Measurements from ENCODE around the gene HNRNPF. TPM values are rescaled to one million over a fixed set of nuclear protein-coding genes. Genes with fewer than 3 reads are reported as not detected.
"Not testable (repeated sequence)": the region's sequence is repeated elsewhere in the genome, so short reads cannot be mapped to it uniquely, and the experiment has no call there.

The HNRNPF gene
- total RNA-seq, 1 experiment from 2014 or later, result 237 TPM

GRCh38 chr10:43350686-43351085, 58.3 kb downstream of the HNRNPF start:
- H3K9me3 ChIP-seq (replicated peaks), result no peaks in the 10 kb centered on the region
- no peaks in the 10 kb centered on the region for H3K36me3 ChIP-seq
- no peak for DNase-seq (ENCODE audit: low read depth in 1 of 2, low spot score in 2 of 2)
- H3K27me3 ChIP-seq (replicated peaks), result 0 out of 2 replicates have a peak, but pooled peaks cover 5% of the 10 kb centered on the region
- no peaks in the 10 kb centered on the region for H3K4me1 ChIP-seq (replicated peaks)
- no peak overlapping the region for H3K27ac ChIP-seq
- H3K4me3 ChIP-seq, result no peak overlapping the region

DNA sequence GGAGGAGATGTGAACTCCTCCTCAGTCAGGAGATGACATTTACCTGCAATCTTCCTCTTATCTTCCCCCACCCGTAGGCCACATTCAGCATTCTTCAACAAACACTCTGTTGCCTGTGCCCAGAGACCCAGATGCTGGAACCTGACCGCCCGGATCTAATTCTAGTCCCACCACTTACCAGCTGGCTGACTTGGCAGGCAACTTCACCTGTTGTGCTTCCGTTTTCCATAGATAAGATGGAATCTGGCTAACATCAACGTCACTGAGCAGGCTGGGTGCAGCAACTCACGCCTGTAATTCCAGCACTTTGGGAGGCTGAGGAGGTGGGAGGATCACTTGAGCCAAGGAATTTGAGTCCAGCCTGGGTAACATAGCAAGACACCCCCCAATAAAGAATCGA, 58.8 kb downstream of the HNRNPF start:
- H3K27ac ChIP-seq, result no peak overlapping the region
- DNase-seq (ENCODE audit: low read depth in 1 of 2, low spot score in 2 of 2), result no peak
- H3K27me3 ChIP-seq (replicated peaks), result 0 out of 2 replicates have a peak, but pooled peaks cover 5% of the 10 kb centered on the region
- H3K4me1 ChIP-seq (replicated peaks), result no peaks in the 10 kb centered on the region
- no peaks in the 10 kb centered on the region for H3K36me3 ChIP-seq
- no peaks in the 10 kb centered on the region for H3K9me3 ChIP-seq (replicated peaks)
- no peak overlapping the region for H3K4me3 ChIP-seq

DNA sequence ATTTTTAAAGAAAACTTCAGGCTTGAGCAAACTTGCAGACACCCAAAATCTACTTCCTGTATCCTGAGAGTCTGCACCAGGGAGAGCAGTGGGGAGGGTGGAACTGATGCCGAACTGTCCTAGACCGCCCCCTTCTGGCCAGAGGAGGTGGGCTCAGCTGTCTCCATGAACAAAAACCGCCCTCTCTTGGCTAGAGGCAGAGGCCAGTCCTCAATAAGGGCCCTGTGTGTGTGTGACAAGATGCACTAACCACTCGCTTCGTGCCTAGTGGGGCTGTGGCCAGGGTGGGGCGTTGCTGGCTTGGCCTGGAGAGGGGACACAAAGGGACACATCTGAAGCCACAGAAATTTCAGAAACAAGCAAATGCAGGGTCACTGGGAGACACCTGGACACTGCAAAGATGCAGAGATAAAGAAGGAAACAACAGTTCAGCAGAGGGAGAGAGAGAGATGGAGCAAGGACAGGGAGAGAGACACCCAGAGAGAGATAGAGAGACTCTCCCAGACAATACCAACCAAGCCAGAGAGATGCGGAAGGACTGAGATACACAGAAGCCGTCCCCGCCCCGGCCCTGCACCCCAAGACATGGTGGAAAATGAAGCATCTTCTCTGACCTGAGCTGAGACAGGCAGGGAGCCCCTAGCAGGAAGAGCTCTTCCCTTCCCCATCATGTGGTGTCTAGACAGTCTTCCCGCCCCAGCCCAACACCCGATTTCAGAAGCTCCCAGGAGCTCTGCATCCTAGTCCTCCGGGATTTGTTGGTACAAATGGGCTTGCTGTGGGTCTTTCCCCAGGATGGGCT, 60.3 kb downstream of the HNRNPF start:
- no peaks in the 10 kb centered on the region for H3K4me1 ChIP-seq (replicated peaks)
- H3K9me3 ChIP-seq (replicated peaks), result no peaks in the 10 kb centered on the region
- H3K4me3 ChIP-seq, result no peak overlapping the region
- no peak overlapping the region for H3K27ac ChIP-seq
- no peaks in the 10 kb centered on the region for H3K36me3 ChIP-seq
- peak; percentile 58 to 71 for DNase-seq (ENCODE audit: low read depth in 1 of 2, low spot score in 2 of 2)
- H3K27me3 ChIP-seq (replicated peaks), result 0 out of 2 replicates have a peak, but pooled peaks cover 5% of the 10 kb centered on the region

- Histone ChIP-seq H3K9me3 (replicated peaks) (no peaks in the 10 kb centered on the region), H3K4me3 (no peak overlapping the region), H3K4me1 (replicated peaks) (no peaks in the 10 kb centered on the region), H3K27ac (no peak overlapping the region), H3K27me3 (replicated peaks) (0 out of 2 replicates have a peak, but pooled peaks cover 5% of the 10 kb centered on the region), H3K36me3 (no peaks in the 10 kb centered on the region)
- DNase-seq (ENCODE audit: low read depth in 1 of 2, low spot score in 2 of 2), result no peak
These were observed 61.0 kb downstream of the HNRNPF start for GRCh38 chr10:43347997-43348396.

GRCh38 chr10:43344051-43344450, 64.9 kb downstream of the HNRNPF start:
- no peaks in the 10 kb centered on the region for H3K9me3 ChIP-seq (replicated peaks)
- H3K36me3 ChIP-seq, result no peaks in the 10 kb centered on the region
- H3K27me3 ChIP-seq (replicated peaks), result 0 out of 2 replicates have a peak, but pooled peaks cover 3% of the 10 kb centered on the region
- H3K27ac ChIP-seq, result no peak overlapping the region
- DNase-seq (ENCODE audit: low read depth in 1 of 2, low spot score in 2 of 2), result no peak
- H3K4me3 ChIP-seq, result no peak overlapping the region
- no peaks in the 10 kb centered on the region for H3K4me1 ChIP-seq (replicated peaks)

DNA sequence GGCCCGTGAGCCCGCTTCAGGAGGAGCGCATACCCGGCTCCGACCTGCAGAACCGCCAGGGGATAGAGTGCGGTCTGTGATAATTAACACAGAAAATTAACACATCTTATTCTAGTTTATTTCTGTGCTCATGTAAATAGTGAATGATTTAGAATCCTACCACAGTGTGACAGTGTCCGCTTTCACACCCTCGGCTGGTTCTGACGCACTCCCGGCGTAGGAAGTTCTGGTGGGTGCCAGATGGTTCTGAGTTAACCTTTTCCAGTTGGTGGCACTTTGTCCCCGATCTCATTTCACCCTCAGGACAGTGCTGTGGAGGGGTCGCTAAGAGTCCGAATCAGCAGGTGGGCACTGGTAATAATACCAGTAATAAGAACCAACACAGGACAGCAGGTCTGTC, 65.9 kb downstream of the HNRNPF start:
- DNase-seq (ENCODE audit: low read depth in 1 of 2, low spot score in 2 of 2), result no peak
- Histone ChIP-seq H3K4me1 (replicated peaks) (no peaks in the 10 kb centered on the region), H3K4me3 (no peak overlapping the region), H3K27me3 (replicated peaks) (peaks cover 9% of the 10 kb centered on the region; the same call in 1 of the 2 replicates), H3K36me3 (no peaks in the 10 kb centered on the region), H3K27ac (no peak overlapping the region), H3K9me3 (replicated peaks) (no peaks in the 10 kb centered on the region)

- H3K36me3 ChIP-seq, result no peaks in the 10 kb centered on the region
- H3K27me3 ChIP-seq (replicated peaks), result peaks cover 10% of the 10 kb centered on the region; the same call in 1 of the 2 replicates
- no peaks in the 10 kb centered on the region for H3K9me3 ChIP-seq (replicated peaks)
- H3K4me3 ChIP-seq, result no peak overlapping the region
- no peaks in the 10 kb centered on the region for H3K4me1 ChIP-seq (replicated peaks)
- no peak overlapping the region for H3K27ac ChIP-seq
- no peak for DNase-seq (ENCODE audit: low read depth in 1 of 2, low spot score in 2 of 2)
These were observed 66.5 kb downstream of the HNRNPF start for GRCh38 chr10:43342279-43343125.

DNA sequence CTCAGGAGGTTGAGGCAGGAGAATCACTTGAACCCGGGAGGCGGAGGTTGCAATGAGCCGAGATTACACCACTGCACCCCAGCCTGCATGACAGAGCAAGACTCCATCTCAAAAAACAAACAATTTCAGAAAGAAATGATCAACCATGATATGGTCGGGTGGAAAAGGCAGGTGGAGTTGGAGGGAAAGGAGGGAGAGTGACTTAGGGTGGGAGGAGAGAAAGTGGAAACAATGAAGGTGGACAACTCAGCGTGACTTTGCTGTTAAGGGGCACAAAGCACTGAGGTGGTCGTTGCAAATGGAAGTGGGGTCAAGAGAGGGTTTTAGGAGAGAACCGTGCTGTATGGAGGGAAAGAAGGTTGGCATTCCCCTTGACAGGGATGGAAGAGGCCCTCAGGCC, 67.5 kb downstream of the HNRNPF start:
- H3K36me3 ChIP-seq, result no peaks in the 10 kb centered on the region
- H3K27ac ChIP-seq, result no peak overlapping the region
- no peak overlapping the region for H3K4me3 ChIP-seq
- DNase-seq (ENCODE audit: low read depth in 1 of 2, low spot score in 2 of 2), result no peak
- H3K9me3 ChIP-seq (replicated peaks), result no peaks in the 10 kb centered on the region
- no peaks in the 10 kb centered on the region for H3K4me1 ChIP-seq (replicated peaks)
- H3K27me3 ChIP-seq (replicated peaks), result peaks cover 10% of the 10 kb centered on the region; the same call in 1 of the 2 replicates

GRCh38 chr10:43340619-43341018, 68.4 kb downstream of the HNRNPF start:
- Histone ChIP-seq H3K36me3 (no peaks in the 10 kb centered on the region), H3K4me3 (no peak overlapping the region), H3K4me1 (replicated peaks) (no peaks in the 10 kb centered on the region), H3K9me3 (replicated peaks) (no peaks in the 10 kb centered on the region), H3K27ac (no peak overlapping the region), H3K27me3 (replicated peaks) (peaks cover 10% of the 10 kb centered on the region; the same call in 1 of the 2 replicates)
- DNase-seq (ENCODE audit: low read depth in 1 of 2, low spot score in 2 of 2), result no peak

DNA sequence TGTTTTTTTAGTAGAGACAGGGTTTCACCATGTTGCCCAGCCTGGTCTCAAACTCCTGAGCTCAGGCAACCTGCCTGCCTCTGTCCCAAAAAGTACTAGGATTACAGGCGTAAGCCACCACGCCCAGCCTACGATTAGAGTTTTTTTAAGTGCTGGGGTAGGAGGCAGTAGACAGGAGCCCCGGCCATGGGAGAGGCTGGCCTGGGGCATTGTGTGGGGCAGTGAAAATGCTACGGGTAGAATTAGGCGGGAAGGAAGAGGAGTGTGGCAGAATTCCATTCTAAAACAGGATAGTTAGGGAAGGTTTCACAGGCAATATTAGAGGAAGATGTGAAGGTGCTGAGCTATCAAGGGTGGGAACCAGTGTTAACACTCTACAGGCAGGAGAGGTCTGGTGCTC, 68.9 kb downstream of the HNRNPF start:
- Histone ChIP-seq H3K27me3 (replicated peaks) (peaks cover 10% of the 10 kb centered on the region; the same call in 1 of the 2 replicates), H3K9me3 (replicated peaks) (no peaks in the 10 kb centered on the region), H3K4me3 (no peak overlapping the region), H3K27ac (no peak overlapping the region), H3K4me1 (replicated peaks) (no peaks in the 10 kb centered on the region), H3K36me3 (no peaks in the 10 kb centered on the region)
- no peak for DNase-seq (ENCODE audit: low read depth in 1 of 2, low spot score in 2 of 2)

- Histone ChIP-seq H3K36me3 (no peaks in the 10 kb centered on the region), H3K4me3 (no peak overlapping the region), H3K27me3 (replicated peaks) (peaks cover 10% of the 10 kb centered on the region; the same call in 1 of the 2 replicates), H3K4me1 (replicated peaks) (no peaks in the 10 kb centered on the region), H3K9me3 (replicated peaks) (no peaks in the 10 kb centered on the region), H3K27ac (no peak overlapping the region)
- DNase-seq (ENCODE audit: low read depth in 1 of 2, low spot score in 2 of 2), result no peak
These were observed 69.8 kb downstream of the HNRNPF start for GRCh38 chr10:43339136-43339535.

GRCh38 chr10:43338117-43338516, 70.9 kb downstream of the HNRNPF start:
- Histone ChIP-seq H3K27me3 (replicated peaks) (peaks cover 10% of the 10 kb centered on the region; the same call in 1 of the 2 replicates), H3K9me3 (replicated peaks) (no peaks in the 10 kb centered on the region), H3K36me3 (no peaks in the 10 kb centered on the region), H3K4me1 (replicated peaks) (no peaks in the 10 kb centered on the region), H3K27ac (no peak overlapping the region), H3K4me3 (no peak overlapping the region)
- no peak for DNase-seq (ENCODE audit: low read depth in 1 of 2, low spot score in 2 of 2)

GRCh38 chr10:43337536-43337935, 71.5 kb downstream of the HNRNPF start:
- not testable (repeated sequence) for H3K27me3 ChIP-seq (replicated peaks); H3K36me3 ChIP-seq; H3K27ac ChIP-seq; H3K4me3 ChIP-seq; DNase-seq (ENCODE audit: low read depth in 1 of 2, low spot score in 2 of 2); H3K9me3 ChIP-seq (replicated peaks); H3K4me1 ChIP-seq (replicated peaks)
